ENCODE measurements around the gene MAP3K13. TPM values are rescaled to one million over a fixed set of nuclear protein-coding genes. Genes with fewer than 3 reads are reported as not detected.

The MAP3K13 gene
- total and polyA plus RNA-seq, 10 donors = 13.2 to 20.9 (median 16.3) TPM

- Histone ChIP-seq H3K4me3 (no peak overlapping the region), H3K27ac (no peak overlapping the region), H3K9me3 (no peaks in the 10 kb centered on the region), H3K36me3 (no peaks in the 10 kb centered on the region), H3K4me1 (no peaks in the 10 kb centered on the region), H3K27me3 (replicated peaks in 1 of 7) (no peaks in the 10 kb centered on the region)
- 65 to 90% (median 79%) methylated on average over 1 of the region's 1 CpG for WGBS, 5 donors
- TF ChIP-seq CTCF (IDR thresholded peaks at IDR 0.05 in 8 of 11, conservative IDR thresholded peaks at IDR 0.05 in 3 of 11) = no peak
- no peak for TF ChIP-seq POLR2A (IDR thresholded peaks at IDR 0.05)
- no peak for TF ChIP-seq POLR2AphosphoS5 (IDR thresholded peaks at IDR 0.05)
- intact Hi-C loops (cut with DNase I; ENCODE audit: low total_unique reads) = no loop called here
- no peak for DNase-seq
Measured at GRCh38 chr3:185387646-185388045, 24.7 kb downstream of the MAP3K13 start.

- no peaks in the 10 kb centered on the region for H3K9me3 ChIP-seq
- H3K27me3 ChIP-seq (replicated peaks in 1 of 7) = no peaks in the 10 kb centered on the region
- H3K36me3 ChIP-seq = no peaks in the 10 kb centered on the region
- no peak overlapping the region for H3K4me3 ChIP-seq
- intact Hi-C loops (cut with DNase I; ENCODE audit: low total_unique reads) = no loop called here
- 91 to 100% (median 94%) methylated on average over 3 of the region's 3 CpGs for WGBS, 5 donors
- peaks cover 0 to 6% (median 0%) of the 10 kb centered on the region in 6 donors for H3K4me1 ChIP-seq
- TF ChIP-seq POLR2AphosphoS5 (IDR thresholded peaks at IDR 0.05) = no peak
- TF ChIP-seq CTCF (IDR thresholded peaks at IDR 0.05 in 8 of 11, conservative IDR thresholded peaks at IDR 0.05 in 3 of 11) = no peak
- no peak for TF ChIP-seq POLR2A (IDR thresholded peaks at IDR 0.05)
- H3K27ac ChIP-seq = no peak overlapping the region
- no peak for DNase-seq
Measured at GRCh38 chr3:185393055-185393454, 30.1 kb downstream of the MAP3K13 start.

GRCh38 chr3:185397676-185398075 is 34.7 kb downstream of the MAP3K13 start:
- H3K27ac ChIP-seq = no peak overlapping the region

More at GRCh38 chr3:185397676-185398075, 34.7 kb downstream of the MAP3K13 start:
- intact Hi-C loops (cut with DNase I; ENCODE audit: low total_unique reads) = no loop called here
- TF ChIP-seq POLR2A (IDR thresholded peaks at IDR 0.05) (no peak), CTCF (IDR thresholded peaks at IDR 0.05 in 8 of 11, conservative IDR thresholded peaks at IDR 0.05 in 3 of 11) (no peak), POLR2AphosphoS5 (IDR thresholded peaks at IDR 0.05) (no peak)
- no peaks in the 10 kb centered on the region for H3K36me3 ChIP-seq
- no peaks in the 10 kb centered on the region for H3K9me3 ChIP-seq
- WGBS, 5 donors = 60 to 85% (median 80%) methylated on average over 6 of the region's 6 CpGs
- no peaks in the 10 kb centered on the region for H3K27me3 ChIP-seq (replicated peaks in 1 of 7)
- peaks cover 0 to 6% (median 0%) of the 10 kb centered on the region in 6 donors for H3K4me1 ChIP-seq
- DNase-seq = no peak
- H3K4me3 ChIP-seq = no peak overlapping the region
